WTC11 (cell line): ENCODE data around the gene CPEB3. TPM values are rescaled to one million over a fixed set of nuclear protein-coding genes. Genes with fewer than 3 reads are reported as not detected.

ENCODE experiments used
- ATAC-seq: fragments of 200-7000 bp; cut with Tn5 transposase; 2 replicates; pipeline ENCODE4 v1.10.0; 2021; ENCODE audit warnings: mild to moderate bottlenecking, moderate library complexity
- CTCF ChIA-PET: fragments of 300-600 bp; sonication (Branson Sonifier 250); formaldehyde crosslinking; loops from one replicate; lab custom pipeline; 2021; ENCODE audit warnings: antibody characterized with exemption; lab: Charles Lee
- POLR2A ChIA-PET: fragments of 350-600 bp; sonication (Branson Sonifier 250); formaldehyde crosslinking; loops from one replicate; lab custom pipeline; 2021; ENCODE audit warnings: antibody characterized with exemption; lab: Charles Lee
- DNase-seq: peaks from one replicate; pipeline ENCODE4 v3.0.0; 2021; ENCODE audit warnings: low spot score
- H3K27ac Mint-ChIP-seq: 2 replicates; pipeline ENCODE4 v1.8.0; 2021; ENCODE audit warnings: mixed read lengths
- H3K27me3 Mint-ChIP-seq: 2 replicates; pipeline ENCODE4 v1.8.0; 2021; ENCODE audit warnings: low read depth, mild to moderate bottlenecking, moderate library complexity, mixed read lengths
- H3K36me3 Mint-ChIP-seq: 2 replicates; pipeline ENCODE4 v1.8.0; 2021; ENCODE audit warnings: mixed read lengths
- H3K4me1 Mint-ChIP-seq: 2 replicates; pipeline ENCODE4 v1.8.0; 2022; ENCODE audit warnings: mixed read lengths
- H3K4me3 Mint-ChIP-seq: 2 replicates; pipeline ENCODE4 v1.8.0; 2021; ENCODE audit warnings: mild to moderate bottlenecking, moderate library complexity, mixed read lengths
- H3K9me3 Mint-ChIP-seq: 2 replicates; pipeline ENCODE4 v1.8.0; 2021; ENCODE audit warnings: mixed read lengths
- AFF4 ChIP-seq: sonication (generic); formaldehyde crosslinking; IDR thresholded peaks from 2 replicates; pipeline ENCODE4 v1.8.1; 2023; ENCODE audit warnings: mild to moderate bottlenecking, missing genetic modification reagents, borderline replicate concordance
- ATF2 ChIP-seq: sonication (generic); formaldehyde crosslinking; IDR thresholded peaks from 2 replicates; pipeline ENCODE4 v1.8.1; 2022; ENCODE audit warnings: low read depth, missing genetic modification reagents, borderline replicate concordance
- CREM ChIP-seq: sonication (generic); formaldehyde crosslinking; IDR thresholded peaks from 2 replicates; pipeline ENCODE4 v1.8.1; 2022; ENCODE audit warnings: mild to moderate bottlenecking, missing genetic modification reagents, moderate library complexity
- E2F1 ChIP-seq: sonication (generic); formaldehyde crosslinking; IDR thresholded peaks from 2 replicates; pipeline ENCODE4 v1.8.0; 2022; ENCODE audit warnings: mild to moderate bottlenecking, missing genetic modification reagents
- EMX1 ChIP-seq: fragments of 250-450 bp; sonication (Bioruptor Pico); IDR thresholded peaks from 2 replicates; pipeline ENCODE4 v1.8.0; 2021; ENCODE audit warnings: mild to moderate bottlenecking
- FOXK1 ChIP-seq: sonication (generic); formaldehyde crosslinking; IDR thresholded peaks from 2 replicates; pipeline ENCODE4 v1.8.0; 2022; ENCODE audit warnings: mild to moderate bottlenecking, moderate library complexity, missing genetic modification reagents
- GRHL2 ChIP-seq: fragments of 250-450 bp; sonication (Bioruptor Pico); IDR thresholded peaks from 2 replicates; pipeline ENCODE4 v1.8.0; 2022; ENCODE audit warnings: mild to moderate bottlenecking, moderate library complexity; ENCODE audit not compliant: insufficient replicate concordance, severe bottlenecking
- HMGA2 ChIP-seq: fragments of 250-450 bp; sonication (Bioruptor Pico); IDR thresholded peaks from 2 replicates; pipeline ENCODE4 v1.4.0; 2021; ENCODE audit warnings: mild to moderate bottlenecking, moderate library complexity
- IRF1 ChIP-seq: sonication (generic); formaldehyde crosslinking; IDR thresholded peaks from 2 replicates; pipeline ENCODE4 v1.8.0; 2023; ENCODE audit warnings: missing genetic modification reagents
- JAZF1 ChIP-seq: fragments of 250-450 bp; sonication (Bioruptor Pico); IDR thresholded peaks from 2 replicates; pipeline ENCODE4 v1.9.0; 2021; ENCODE audit warnings: moderate library complexity, mild to moderate bottlenecking, inconsistent platforms
- MLX ChIP-seq: sonication (generic); formaldehyde crosslinking; IDR thresholded peaks from 2 replicates; pipeline ENCODE4 v1.8.1; 2023; ENCODE audit warnings: mild to moderate bottlenecking, missing genetic modification reagents, moderate library complexity
- NR1H2 ChIP-seq: sonication (generic); formaldehyde crosslinking; IDR thresholded peaks from 2 replicates; pipeline ENCODE4 v1.9.0; 2021; ENCODE audit warnings: mild to moderate bottlenecking, moderate library complexity, missing genetic modification reagents
- NR2C2 ChIP-seq: sonication (generic); formaldehyde crosslinking; IDR thresholded peaks from 2 replicates; pipeline ENCODE4 v1.8.0; 2022; ENCODE audit warnings: mild to moderate bottlenecking, missing genetic modification reagents
- NR3C1 ChIP-seq: sonication (generic); formaldehyde crosslinking; conservative IDR thresholded peaks from 2 replicates; pipeline ENCODE4 v1.8.1; 2023; ENCODE audit warnings: low read depth, mild to moderate bottlenecking, missing genetic modification reagents
- OVOL2 ChIP-seq: fragments of 250-450 bp; sonication (Bioruptor Pico); IDR thresholded peaks from 2 replicates; pipeline ENCODE4 v1.9.0; 2021; ENCODE audit warnings: mild to moderate bottlenecking, borderline replicate concordance
- STAT6 ChIP-seq: sonication (generic); formaldehyde crosslinking; conservative IDR thresholded peaks from 2 replicates; pipeline ENCODE4 v1.8.1; 2023; ENCODE audit warnings: mild to moderate bottlenecking, low read depth, missing genetic modification reagents, moderate library complexity
- ZBTB21 ChIP-seq: sonication (generic); formaldehyde crosslinking; IDR thresholded peaks from 2 replicates; pipeline ENCODE4 v1.8.1; 2023; ENCODE audit warnings: mild to moderate bottlenecking, missing genetic modification reagents, borderline replicate concordance
- ZNF219 ChIP-seq: sonication (generic); formaldehyde crosslinking; IDR thresholded peaks from 2 replicates; pipeline ENCODE4 v1.8.0; 2023; ENCODE audit warnings: missing genetic modification reagents, mild to moderate bottlenecking, borderline replicate concordance
- ZNF263 ChIP-seq: sonication (generic); formaldehyde crosslinking; IDR thresholded peaks from 2 replicates; pipeline ENCODE4 v1.8.1; 2022; ENCODE audit warnings: low read depth, mild to moderate bottlenecking, moderate library complexity, missing genetic modification reagents
- ZNF512 ChIP-seq: sonication (generic); formaldehyde crosslinking; IDR thresholded peaks from 2 replicates; pipeline ENCODE4 v1.8.1; 2022; ENCODE audit warnings: missing genetic modification reagents, borderline replicate concordance
- total RNA-seq: library from RNA; stranded (reverse); gene quantifications from 3 replicates; pipeline ENCODE4 v1.2.3, GENCODE V29; 2021

CPEB3 gene
- total RNA-seq, 1 experiment from 2014 or later, result 2.4 TPM

- TF ChIP-seq OVOL2 (CRISPR knock-in tag), result no peak
- no peak for TF ChIP-seq JAZF1
- no peak for TF ChIP-seq E2F1 (CRISPR knock-in tag)
- no peak for TF ChIP-seq ZNF219 (CRISPR knock-in tag)
- no peak for TF ChIP-seq NR1H2 (CRISPR knock-in tag)
- no peak for TF ChIP-seq FOXK1 (CRISPR knock-in tag)
- no peak for TF ChIP-seq GRHL2 (CRISPR knock-in tag)
- TF ChIP-seq ATF2 (CRISPR knock-in tag), result no peak
- no peak for TF ChIP-seq EMX1 (CRISPR knock-in tag)
- no peak for TF ChIP-seq NR2C2
- TF ChIP-seq HMGA2, result no peak
- TF ChIP-seq IRF1, result no peak
- Mint-ChIP-seq H3K27ac (no peak overlapping the region), H3K27me3 (no peaks in the 10 kb centered on the region), H3K9me3 (no peaks in the 10 kb centered on the region), H3K4me1 (no peaks in the 10 kb centered on the region), H3K36me3 (no peaks in the 10 kb centered on the region), H3K4me3 (no peak overlapping the region)
- ChIA-PET POLR2A (no interaction called here), CTCF (no interaction called here)
- DNase-seq, result no peak
- no peak for ATAC-seq
Measured at GRCh38 chr10:92202536-92202935, 88.3 kb downstream of the CPEB3 start.

- CTCF ChIA-PET, result interaction anchor here (0.6 to 1.2 kb wide), 2 partner anchors 82 to 91 kb away, joined by 3 to 5 read pairs; partner anchors contain the start of genes CPEB3 and MARCHF5
- no peaks in the 10 kb centered on the region for H3K9me3 Mint-ChIP-seq
- POLR2A ChIA-PET, result no interaction called here
- ATAC-seq (no peak), DNase-seq (no peak)
- no peaks in the 10 kb centered on the region for H3K36me3 Mint-ChIP-seq
- peak overlapping the region; percentile 23; the same call in 1 of the 2 replicates for H3K27ac Mint-ChIP-seq
- no peaks in the 10 kb centered on the region for H3K4me1 Mint-ChIP-seq
- H3K4me3 Mint-ChIP-seq, result no peak overlapping the region
- no peaks in the 10 kb centered on the region for H3K27me3 Mint-ChIP-seq
- TF ChIP-seq CREM (CRISPR knock-in tag), result no peak
- no peak for TF ChIP-seq E2F1 (CRISPR knock-in tag)
- TF ChIP-seq MLX (CRISPR knock-in tag), result no peak
- TF ChIP-seq STAT6 (CRISPR knock-in tag), result no peak
- no peak for TF ChIP-seq ZNF263 (CRISPR knock-in tag)
- no peak for TF ChIP-seq AFF4 (CRISPR knock-in tag)
- no peak for TF ChIP-seq ZBTB21
- no peak for TF ChIP-seq NR1H2 (CRISPR knock-in tag)
- no peak for TF ChIP-seq NR3C1 (CRISPR knock-in tag)
- no peak for TF ChIP-seq ZNF512
Measured at GRCh38 chr10:92200564-92200963, 90.3 kb downstream of the CPEB3 start.
